GM20000 (cell line): Measurements from ENCODE around the gene SDC1.
A peak's percentile ranks its signal among the peaks of the same experiment; 100 is the strongest.

Source experiments
- DNase-seq: peaks from one replicate; pipeline ENCODE4 v3.0.0; 2012; ENCODE audit warnings: low spot score
- CTCF ChIP-seq: IDR thresholded peaks from 2 replicates; pipeline ENCODE4 v1.5.1; 2012; ENCODE audit warnings: mild to moderate bottlenecking, control low read depth; ENCODE audit errors: extremely low read depth, missing control alignments

SDC1 gene

GRCh38 chr2:20192781-20193180, 32.1 kb downstream of the SDC1 start:
- DNase-seq, result no peak
- no peak for TF ChIP-seq CTCF

- no peak for DNase-seq
- no peak for TF ChIP-seq CTCF
Observed at GRCh38 chr2:20191714-20192569, 33.0 kb downstream of the SDC1 start.

GRCh38 chr2:20190876-20191713, 33.8 kb downstream of the SDC1 start:
- peak; percentile 22 for TF ChIP-seq CTCF
- DNase-seq, result no peak

- no peak for TF ChIP-seq CTCF
- DNase-seq, result no peak
Observed at GRCh38 chr2:20190170-20190569, 34.8 kb downstream of the SDC1 start.

GRCh38 chr2:20189299-20189931, 35.5 kb downstream of the SDC1 start:
- DNase-seq, result no peak
- no peak for TF ChIP-seq CTCF

- DNase-seq, result no peak
- TF ChIP-seq CTCF, result no peak
Observed at GRCh38 chr2:20188851-20189250, 36.1 kb downstream of the SDC1 start.
